Hepatocyte (in vitro differentiated cells): ENCODE data around the gene AMFR. TPM values are rescaled to one million over a fixed set of nuclear protein-coding genes. Genes with fewer than 3 reads are reported as not detected.

Source experiments
- DNase-seq: peaks from one replicate; pipeline ENCODE4 v3.0.0-alpha.2; 2016; ENCODE audit warnings: low spot score
- H2AFZ ChIP-seq: fragments of 200-600 bp; sonication (generic); 2 replicates; pipeline ENCODE4 v1.6.0; 2016; ENCODE audit warnings: antibody characterized with exemption, mild to moderate bottlenecking
- H3K27ac ChIP-seq: fragments of 200-600 bp; sonication (generic); 2 replicates; pipeline ENCODE4 v1.5.1; 2016; ENCODE audit warnings: mild to moderate bottlenecking
- H3K27me3 ChIP-seq: fragments of 200-600 bp; sonication (generic); 2 replicates; pipeline ENCODE4 v1.6.1; 2016
- H3K36me3 ChIP-seq: fragments of 200-600 bp; sonication (generic); replicated peaks from 2 replicates; pipeline ENCODE4 v1.5.1; 2016; ENCODE audit warnings: low read depth; ENCODE audit not compliant: insufficient read depth
- H3K4me1 ChIP-seq: fragments of 200-600 bp; sonication (generic); 2 replicates; pipeline ENCODE4 v1.5.1; 2016; ENCODE audit warnings: mild to moderate bottlenecking, moderate library complexity; ENCODE audit not compliant: insufficient read depth
- H3K4me2 ChIP-seq: fragments of 200-600 bp; sonication (generic); 2 replicates; pipeline ENCODE4 v1.6.0; 2016
- H3K4me3 ChIP-seq: fragments of 200-600 bp; sonication (generic); 2 replicates; pipeline ENCODE4 v1.5.1; 2016; ENCODE audit warnings: mild to moderate bottlenecking
- H3K79me2 ChIP-seq: fragments of 200-600 bp; sonication (generic); 2 replicates; pipeline ENCODE4 v1.6.0; 2017; ENCODE audit warnings: mild to moderate bottlenecking
- H3K9me2 ChIP-seq: fragments of 200-600 bp; sonication (generic); replicated peaks from 2 replicates; pipeline ENCODE4 v1.6.0; 2017; ENCODE audit warnings: mild to moderate bottlenecking; ENCODE audit not compliant: insufficient read depth
- H3K9me3 ChIP-seq: fragments of 200-600 bp; sonication (generic); 2 replicates; pipeline ENCODE4 v1.5.1; 2016; ENCODE audit warnings: low read depth, mild to moderate bottlenecking
- H4K20me1 ChIP-seq: fragments of 200-600 bp; sonication (generic); 2 replicates; pipeline ENCODE4 v1.6.0; 2016; ENCODE audit warnings: mild to moderate bottlenecking; ENCODE audit not compliant: insufficient read depth, poor library complexity, severe bottlenecking
- CTCF ChIP-seq: fragments of 200-600 bp; sonication (generic); IDR thresholded peaks from 2 replicates; pipeline ENCODE4 v1.5.1; 2016; ENCODE audit warnings: antibody characterized with exemption, mild to moderate bottlenecking; ENCODE audit not compliant: poor library complexity
- EZH2 ChIP-seq: fragments of 200-600 bp; sonication (generic); IDR thresholded peaks from 2 replicates; pipeline ENCODE4 v1.6.1; 2016; ENCODE audit warnings: antibody characterized with exemption, mild to moderate bottlenecking, borderline replicate concordance
- EZH2phosphoT487 ChIP-seq: fragments of 200-600 bp; sonication (generic); IDR thresholded peaks from one replicate; pipeline ENCODE4 v1.6.1; 2018; ENCODE audit warnings: antibody characterized with exemption, mild to moderate bottlenecking, low read depth, moderate library complexity; ENCODE audit not compliant: unreplicated experiment, severe bottlenecking
- WGBS: methylation state at CpG from one replicate; pipeline ENCODE4 v1.1.6; 2016; ENCODE audit warnings: low lambda C conversion rate; ENCODE audit errors: missing lambda C conversion rate; 5-methylcytosine and 5-hydroxymethylcytosine counted together
- polyA plus RNA-seq: library from polyadenylated mRNA; unstranded; fragments of >200 nt; fragmentation: Nextera tagmentation; extraction: Ambion mirVana; gene quantifications from 2 replicates; pipeline ENCODE4 v1.2.1, GENCODE V29; 2016
- total RNA-seq: library from RNA; depleted of rRNA; stranded (reverse); fragments of >200 nt; gene quantifications from 2 replicates; pipeline ENCODE4 v1.2.3, GENCODE V29; 2014

Gene AMFR
- total and polyA plus RNA-seq, 2 experiments from 2014 or later = 67.2 to 135 TPM

GRCh38 chr16:56373003-56373402 lies 52.3 kb downstream of the AMFR start:
- no peaks in the 10 kb centered on the region for H3K9me2 ChIP-seq
- peak overlapping the region; percentile 56 for H3K27ac ChIP-seq
- TF ChIP-seq CTCF (no peak), EZH2phosphoT487 (no peak), EZH2 (no peak)
- H3K9me3 ChIP-seq = no peaks in the 10 kb centered on the region
- no peaks in the 10 kb centered on the region for H3K27me3 ChIP-seq
- DNase-seq = no peak
- no peak overlapping the region for H3K4me2 ChIP-seq
- peaks cover 24% of the 10 kb centered on the region for H3K79me2 ChIP-seq
- 53% methylated on average over 4 of the region's 4 CpGs for WGBS
- peaks cover 3% of the 10 kb centered on the region for H3K36me3 ChIP-seq
- H4K20me1 ChIP-seq = no peaks in the 10 kb centered on the region
- H3K4me1 ChIP-seq = peaks cover 32% of the 10 kb centered on the region
- H2AFZ ChIP-seq = no peak overlapping the region
- no peak overlapping the region for H3K4me3 ChIP-seq

- Histone ChIP-seq H2AFZ (no peak overlapping the region), H4K20me1 (no peaks in the 10 kb centered on the region)
- 93% methylated on average over 7 of the region's 7 CpGs for whole genome bisulfite sequencing
Observed at GRCh38 chr16:56372013-56372634, 53.2 kb downstream of the AMFR start.

GRCh38 chr16:56371660-56371937 lies 53.7 kb downstream of the AMFR start:
- 64% methylated on average over 1 of the region's 1 CpG for WGBS
- no peaks in the 10 kb centered on the region for H3K27me3 ChIP-seq
- peaks cover 32% of the 10 kb centered on the region for H3K4me1 ChIP-seq
- peak overlapping the region; percentile 3 for H3K4me2 ChIP-seq
- H2AFZ ChIP-seq = no peak overlapping the region
- peak; percentile 3 for DNase-seq
- H3K9me3 ChIP-seq = no peaks in the 10 kb centered on the region
- TF ChIP-seq EZH2phosphoT487 (no peak), EZH2 (no peak), CTCF (no peak)
- peak overlapping the region; percentile 77 for H3K27ac ChIP-seq
- H4K20me1 ChIP-seq = no peaks in the 10 kb centered on the region
- H3K4me3 ChIP-seq = no peak overlapping the region
- H3K79me2 ChIP-seq = peaks cover 24% of the 10 kb centered on the region
- H3K9me2 ChIP-seq = no peaks in the 10 kb centered on the region
- H3K36me3 ChIP-seq = peaks cover 3% of the 10 kb centered on the region

More at GRCh38 chr16:56372013-56372634, 53.2 kb downstream of the AMFR start:
- peaks cover 32% of the 10 kb centered on the region for H3K4me1 ChIP-seq
- no peak overlapping the region for H3K4me2 ChIP-seq
- H3K27me3 ChIP-seq = no peaks in the 10 kb centered on the region
- TF ChIP-seq EZH2phosphoT487 (no peak), EZH2 (no peak), CTCF (no peak)
- peaks cover 3% of the 10 kb centered on the region for H3K36me3 ChIP-seq
- no peaks in the 10 kb centered on the region for H3K9me3 ChIP-seq
- no peaks in the 10 kb centered on the region for H3K9me2 ChIP-seq
- H3K27ac ChIP-seq = peak overlapping the region; percentile 77
- peaks cover 24% of the 10 kb centered on the region for H3K79me2 ChIP-seq
- H3K4me3 ChIP-seq = no peak overlapping the region
- no peak for DNase-seq
